AG04450 (cell line): ENCODE measurements around the gene SGCG. TPM values are rescaled to one million over a fixed set of nuclear protein-coding genes. Genes with fewer than 3 reads are reported as not detected.

Source experiments
- CTCF ChIA-PET: fragments of 300-600, 350-600 bp; formaldehyde crosslinking; extraction: SDS; loops from one replicate; lab custom pipeline; 2022; ENCODE audit warnings: antibody characterized with exemption, inconsistent platforms; lab: Charles Lee
- POLR2A ChIA-PET: fragments of 350-600 bp; formaldehyde crosslinking; extraction: SDS; loops from one replicate; lab custom pipeline; 2021; ENCODE audit warnings: antibody characterized with exemption, inconsistent platforms; lab: Yijun Ruan, JAX
- DNase-seq: peaks from one replicate; pipeline ENCODE4 v3.0.0-alpha.2; 2011; ENCODE audit warnings: low read depth, low spot score
- H3K27ac ChIP-seq: one replicate; pipeline ENCODE4 v1.5.1; 2012; ENCODE audit warnings: low read depth, low read length, control low read depth
- H3K27me3 ChIP-seq: one replicate; pipeline ENCODE4 v1.6.0; 2012; ENCODE audit warnings: low read length; ENCODE audit not compliant: control insufficient read depth, insufficient read depth
- H3K4me3 ChIP-seq: 2 replicates; pipeline ENCODE4 v1.5.1; 2011; ENCODE audit warnings: mild to moderate bottlenecking, low read depth, low read length, control low read depth
- H3K9me3 ChIP-seq: 2 replicates; pipeline ENCODE4 v1.5.1; 2012; ENCODE audit warnings: low read length; ENCODE audit not compliant: control insufficient read depth, insufficient read depth
- polyA plus RNA-seq: library from polyadenylated mRNA; depleted of rRNA; stranded (reverse); fragments of >200 nt; gene quantifications from 2 replicates; pipeline ENCODE4 v1.2.3, GENCODE V29; 2011
- TF ChIP-seq, protein P1 (sequence below): IDR thresholded peaks from 2 replicates; pipeline ENCODE4 v1.5.1; 2011; ENCODE audit warnings: low read depth, low read length, control low read depth, inconsistent platforms

SGCG gene
- polyA plus RNA-seq, 1 experiment: 0.10 TPM

DNA sequence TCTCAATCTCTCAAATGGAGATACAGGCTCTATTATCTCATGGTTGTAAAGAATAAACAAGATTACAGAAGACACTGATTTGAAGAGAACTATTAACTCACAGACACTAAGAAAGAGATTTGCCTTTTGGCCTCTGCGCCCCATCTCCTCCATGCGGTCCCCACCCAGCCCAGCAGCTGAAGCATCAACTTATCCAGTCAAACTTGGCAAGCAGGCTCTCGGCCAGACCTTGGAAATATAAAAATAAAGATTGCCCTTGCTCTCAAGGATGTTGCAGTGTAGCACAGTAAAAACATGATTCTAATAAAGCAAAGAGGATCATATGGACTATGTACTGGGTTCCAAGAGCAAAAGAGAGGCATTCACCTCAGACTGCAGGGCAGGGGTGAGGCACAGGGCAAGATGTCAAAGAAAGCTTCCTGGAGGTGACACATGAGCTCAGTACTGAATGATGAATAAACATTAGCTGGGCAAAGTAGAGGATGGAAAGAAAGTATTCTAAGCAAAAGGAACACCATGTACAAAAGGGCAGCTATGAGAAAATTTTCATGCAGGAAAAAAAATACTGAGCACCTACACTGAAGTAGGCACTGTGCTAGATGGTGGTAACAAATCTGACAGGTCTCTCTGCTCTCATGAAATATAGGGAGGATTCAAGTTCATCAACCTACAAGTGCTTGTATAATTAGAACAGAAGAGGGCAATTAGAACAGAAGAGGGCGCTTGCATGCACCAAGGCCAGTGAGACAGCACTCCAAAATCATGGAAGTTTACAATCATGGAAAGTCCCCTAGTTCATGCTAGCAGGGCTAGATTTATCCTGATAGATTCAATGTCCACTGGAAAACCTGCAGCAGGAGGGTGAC is 167.7 kb downstream of the SGCG start:
- no peak for DNase-seq
- POLR2A ChIA-PET: no interaction called here
- Histone ChIP-seq H3K9me3 (no peaks in the 10 kb centered on the region), H3K27me3 (no peaks in the 10 kb centered on the region), H3K4me3 (no peak overlapping the region), H3K27ac (no peak overlapping the region)
- CTCF ChIA-PET: interaction anchor here (0.9 to 1.7 kb wide), 5 partner anchors 13 to 551 kb away, joined by 3 to 4 read pairs (median 3); partner anchors contain the start of gene MIPEP
- TF ChIP-seq, protein P1, sequence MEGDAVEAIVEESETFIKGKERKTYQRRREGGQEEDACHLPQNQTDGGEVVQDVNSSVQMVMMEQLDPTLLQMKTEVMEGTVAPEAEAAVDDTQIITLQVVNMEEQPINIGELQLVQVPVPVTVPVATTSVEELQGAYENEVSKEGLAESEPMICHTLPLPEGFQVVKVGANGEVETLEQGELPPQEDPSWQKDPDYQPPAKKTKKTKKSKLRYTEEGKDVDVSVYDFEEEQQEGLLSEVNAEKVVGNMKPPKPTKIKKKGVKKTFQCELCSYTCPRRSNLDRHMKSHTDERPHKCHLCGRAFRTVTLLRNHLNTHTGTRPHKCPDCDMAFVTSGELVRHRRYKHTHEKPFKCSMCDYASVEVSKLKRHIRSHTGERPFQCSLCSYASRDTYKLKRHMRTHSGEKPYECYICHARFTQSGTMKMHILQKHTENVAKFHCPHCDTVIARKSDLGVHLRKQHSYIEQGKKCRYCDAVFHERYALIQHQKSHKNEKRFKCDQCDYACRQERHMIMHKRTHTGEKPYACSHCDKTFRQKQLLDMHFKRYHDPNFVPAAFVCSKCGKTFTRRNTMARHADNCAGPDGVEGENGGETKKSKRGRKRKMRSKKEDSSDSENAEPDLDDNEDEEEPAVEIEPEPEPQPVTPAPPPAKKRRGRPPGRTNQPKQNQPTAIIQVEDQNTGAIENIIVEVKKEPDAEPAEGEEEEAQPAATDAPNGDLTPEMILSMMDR: no peak

DNA sequence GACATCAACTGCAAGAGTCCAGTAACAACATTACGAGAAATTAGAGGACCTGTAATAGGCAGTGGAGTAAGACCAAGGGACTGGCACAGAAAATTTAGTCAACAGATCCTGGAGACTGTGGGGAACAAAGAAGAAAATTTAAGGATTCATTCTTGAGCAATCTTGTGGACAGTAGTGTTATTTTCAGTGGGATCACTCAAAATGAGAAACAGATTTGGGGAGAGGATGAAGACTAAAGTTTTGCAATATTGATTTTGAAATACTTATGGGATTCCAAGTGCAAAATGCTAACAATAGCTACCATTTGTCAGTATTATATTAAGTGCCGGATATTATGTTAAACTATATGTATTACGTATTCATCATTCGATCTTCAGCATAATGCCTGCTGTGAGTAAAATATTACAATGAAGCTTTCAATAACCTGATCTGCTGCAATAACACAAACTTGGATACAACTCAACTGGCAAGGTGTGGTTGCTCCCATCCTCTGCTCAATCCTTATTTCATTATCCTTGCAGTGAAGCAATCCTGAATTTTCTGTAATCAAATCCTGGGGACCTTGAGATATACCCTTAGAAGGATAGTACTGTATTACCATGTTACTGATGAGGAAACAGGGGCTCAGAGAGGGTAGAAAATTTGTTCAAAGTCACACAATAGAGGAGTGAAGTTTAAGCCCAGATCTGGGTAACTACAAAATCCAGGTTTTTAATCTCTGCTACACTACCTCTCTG is 168.6 kb downstream of the SGCG start:
- CTCF ChIA-PET: interaction anchor here (0.9 to 1.7 kb wide), 4 partner anchors 12 to 550 kb away, joined by 3 to 4 read pairs (median 3); partner anchors contain the start of gene MIPEP
- Histone ChIP-seq H3K27ac (no peak overlapping the region), H3K4me3 (no peak overlapping the region), H3K9me3 (no peaks in the 10 kb centered on the region), H3K27me3 (no peaks in the 10 kb centered on the region)
- POLR2A ChIA-PET: no interaction called here
- TF ChIP-seq, protein P1: no peak
- DNase-seq: no peak

DNA sequence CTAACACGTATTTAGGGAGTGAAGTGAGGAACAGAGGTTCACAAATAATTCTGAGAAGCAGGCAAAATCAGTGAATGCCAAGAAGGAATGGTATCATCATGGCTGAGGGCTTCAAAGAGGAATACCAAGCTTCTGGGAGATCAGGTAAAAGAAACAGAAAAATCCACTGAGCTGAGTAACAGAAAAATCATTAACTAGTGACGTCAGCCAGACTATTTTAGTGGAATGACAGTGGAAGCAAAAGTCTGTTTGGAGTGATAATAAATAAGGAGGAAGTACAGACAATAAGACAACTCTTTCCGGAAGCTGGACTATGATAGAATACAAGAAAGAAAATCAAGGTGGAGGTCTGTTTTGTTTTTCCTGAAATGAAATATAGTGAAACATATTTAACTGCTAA is 169.2 kb downstream of the SGCG start:
- TF ChIP-seq, protein P1: no peak
- no peak overlapping the region for H3K4me3 ChIP-seq
- ChIA-PET POLR2A (no interaction called here), CTCF (interaction anchor here (1.3 to 1.7 kb wide), 2 partner anchors 20 to 540 kb away, joined by 3 to 4 read pairs; partner anchors contain the start of gene MIPEP)
- no peaks in the 10 kb centered on the region for H3K27me3 ChIP-seq
- H3K9me3 ChIP-seq: no peaks in the 10 kb centered on the region
- no peak for DNase-seq
- no peak overlapping the region for H3K27ac ChIP-seq

DNA sequence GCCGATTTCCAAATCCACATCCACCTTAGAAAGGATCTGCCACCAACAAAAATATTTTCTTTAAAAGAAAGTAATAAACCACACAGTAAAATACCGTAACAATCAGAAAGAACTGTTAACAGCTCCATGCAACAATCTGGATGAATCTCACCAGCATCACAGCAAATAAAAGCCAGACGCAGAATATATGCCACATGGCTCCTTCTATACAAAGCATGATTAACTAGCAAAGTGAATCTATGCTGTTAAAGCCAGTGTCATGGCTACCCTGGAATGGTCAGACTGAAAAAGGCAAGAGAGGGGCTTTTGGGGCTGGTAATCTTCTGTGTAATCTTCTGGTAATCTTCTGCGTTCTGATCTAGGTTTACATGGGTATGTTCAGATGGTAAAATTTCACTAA is 171.4 kb downstream of the SGCG start:
- no peak overlapping the region for H3K27ac ChIP-seq
- no peaks in the 10 kb centered on the region for H3K9me3 ChIP-seq
- no peak overlapping the region for H3K4me3 ChIP-seq
- TF ChIP-seq, protein P1: no peak
- ChIA-PET POLR2A (no interaction called here), CTCF (no interaction called here)
- no peaks in the 10 kb centered on the region for H3K27me3 ChIP-seq
- no peak for DNase-seq
